AG08395 (cell line): ENCODE data around the gene C9orf85.
"Not testable (repeated sequence)": the region's sequence is repeated elsewhere in the genome, so short reads cannot be mapped to it uniquely, and the experiment has no call there.

Experiments
- DNase-seq: peaks from one replicate; pipeline ENCODE4 v3.0.0; 2012; ENCODE audit warnings: mixed read lengths, low spot score

The C9orf85 gene

DNA sequence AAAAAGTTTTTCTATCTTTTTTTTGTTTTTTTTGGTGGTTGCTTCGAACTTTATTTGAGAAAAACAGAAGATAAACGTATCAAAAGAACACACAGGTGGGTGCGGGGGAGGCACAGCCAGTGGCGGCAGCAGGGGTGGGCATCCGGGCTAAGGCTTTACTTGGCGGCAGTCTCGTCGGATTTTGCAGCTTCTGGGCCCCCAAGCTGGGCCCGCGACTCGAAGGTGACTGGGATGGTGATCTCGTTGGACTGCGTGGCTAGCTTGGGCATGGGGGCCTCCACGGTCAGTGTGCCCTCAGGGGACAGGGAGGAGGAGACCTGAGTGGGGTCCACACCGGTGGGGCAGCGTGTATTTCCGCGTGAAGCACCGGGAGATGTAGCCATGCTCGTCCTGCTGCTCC lies 96.3 kb downstream of the C9orf85 start:
- not testable (repeated sequence) for DNase-seq

DNA sequence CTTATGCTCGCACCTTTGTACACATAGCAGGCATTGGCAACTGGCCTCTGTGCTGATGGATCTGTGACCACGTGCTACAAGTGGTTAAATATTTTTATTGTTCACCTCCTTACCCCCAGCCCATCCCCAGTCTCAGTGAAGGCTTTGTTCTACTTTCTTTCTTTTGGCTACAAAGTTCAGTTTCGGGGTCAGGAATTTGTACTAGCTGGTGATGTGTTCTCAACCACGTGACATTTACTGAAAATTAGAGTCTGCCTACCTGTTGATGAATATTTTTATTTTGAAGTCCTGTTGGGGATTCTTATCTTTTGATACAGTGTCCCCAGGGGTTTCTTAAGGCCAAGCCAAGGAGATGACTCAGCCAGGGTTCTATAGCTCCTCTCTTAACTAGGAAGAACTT lies 101.2 kb downstream of the C9orf85 start:
- no peak for DNase-seq

DNA sequence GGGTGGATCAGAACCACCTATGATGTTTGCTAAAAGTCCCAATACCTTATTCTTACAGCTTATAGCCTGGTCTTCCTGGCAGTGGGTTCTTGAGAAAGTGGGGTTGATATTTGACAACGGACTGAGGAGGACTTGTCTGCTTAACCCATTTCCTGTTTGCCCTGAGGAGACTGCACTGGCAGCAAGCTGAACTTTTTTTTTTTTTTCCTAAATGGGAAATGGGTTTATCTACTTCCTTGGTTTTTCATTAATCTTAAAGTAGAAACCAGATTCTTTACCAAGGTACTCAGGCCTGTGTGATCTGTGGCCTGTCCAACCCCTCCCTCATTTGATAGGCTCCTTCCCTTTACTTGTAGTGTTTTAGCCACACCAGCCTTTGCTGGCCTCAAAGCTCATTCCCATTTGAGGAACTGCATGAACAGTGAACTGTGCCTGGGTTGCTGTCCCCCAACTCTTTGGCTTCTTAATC lies 101.9 kb downstream of the C9orf85 start:
- DNase-seq: no peak

DNA sequence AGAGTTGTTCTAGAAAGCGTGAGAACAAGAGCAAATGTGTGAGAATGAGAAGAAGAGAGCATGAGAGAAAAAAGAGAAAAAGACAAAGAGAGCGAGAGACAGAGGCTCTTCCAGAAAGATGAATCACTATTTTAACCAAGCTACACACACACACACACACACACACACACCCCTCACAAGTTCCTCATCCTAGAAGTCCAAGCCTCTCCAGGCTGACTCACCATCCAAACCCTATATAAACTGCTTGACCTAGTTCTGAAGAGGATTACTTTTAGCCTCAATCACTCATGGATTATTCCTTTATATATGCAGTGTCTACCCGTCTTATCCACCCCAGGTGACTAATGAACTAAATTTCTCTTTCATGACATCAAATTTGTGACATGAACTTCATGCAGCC lies 111.4 kb downstream of the C9orf85 start:
- peak; percentile 65 for DNase-seq
